HepG2 (cell line): ENCODE measurements around the gene MECR. TPM values are rescaled to one million over a fixed set of nuclear protein-coding genes. Genes with fewer than 3 reads are reported as not detected.

Experiments used
- ADNP ChIP-seq: sonication (generic); formaldehyde crosslinking; IDR thresholded peaks from 2 replicates; pipeline ENCODE4 v1.4.0; 2020; ENCODE audit warnings: missing genetic modification reagents
- AFF4 ChIP-seq: sonication (generic); formaldehyde crosslinking; IDR thresholded peaks from 2 replicates; pipeline ENCODE4 v1.4.0; 2020; ENCODE audit warnings: missing genetic modification reagents
- ERF ChIP-seq: IDR thresholded peaks from 2 replicates; pipeline ENCODE4 v1.6.1; 2018; ENCODE audit warnings: missing biosample characterization, missing genetic modification reagents
- IKZF4 ChIP-seq: sonication (generic); formaldehyde crosslinking; IDR thresholded peaks from 2 replicates; pipeline ENCODE4 v1.5.1; 2020; ENCODE audit warnings: borderline replicate concordance, mild to moderate bottlenecking, low read depth, missing genetic modification reagents; ENCODE audit errors: not compliant biosample characterization
- LRRFIP1 ChIP-seq: sonication (generic); formaldehyde crosslinking; conservative IDR thresholded peaks from 2 replicates; pipeline ENCODE4 v1.4.0; 2020; ENCODE audit warnings: missing genetic modification reagents
- MXI1 ChIP-seq: IDR thresholded peaks from 3 replicates; pipeline ENCODE4 v1.6.1; 2012; ENCODE audit warnings: low read depth, low read length, inconsistent platforms, borderline replicate concordance
- REL ChIP-seq: sonication (generic); formaldehyde crosslinking; conservative IDR thresholded peaks from 2 replicates; pipeline ENCODE4 v1.8.0; 2022; ENCODE audit warnings: mild to moderate bottlenecking, missing genetic modification reagents, moderate library complexity
- RFXAP ChIP-seq: sonication (generic); formaldehyde crosslinking; IDR thresholded peaks from 2 replicates; pipeline ENCODE4 v1.4.0; 2020; ENCODE audit warnings: missing genetic modification reagents, borderline replicate concordance
- RXRA ChIP-seq: sonication (generic); formaldehyde crosslinking; IDR thresholded peaks from 2 replicates; pipeline ENCODE4 v1.5.1; 2020; ENCODE audit warnings: missing genetic modification reagents
- TAF15 ChIP-seq: fragments of 200-400 bp; formaldehyde crosslinking; IDR thresholded peaks from one replicate; pipeline ENCODE4 v1.6.1; 2018; ENCODE audit warnings: mild to moderate bottlenecking, low read depth, low read length; ENCODE audit not compliant: poor library complexity, severe bottlenecking
- TEAD3 ChIP-seq: optimal IDR thresholded peaks from 2 replicates; pipeline ENCODE3; 2016; ENCODE audit warnings: borderline replicate concordance
- ZBTB8A ChIP-seq: sonication (generic); formaldehyde crosslinking; IDR thresholded peaks from 2 replicates; pipeline ENCODE4 v1.4.0; 2020; ENCODE audit warnings: mild to moderate bottlenecking, low read depth, missing genetic modification reagents, borderline replicate concordance
- ZNF101 ChIP-seq: sonication (generic); formaldehyde crosslinking; IDR thresholded peaks from 2 replicates; pipeline ENCODE4 v1.4.0; 2020; ENCODE audit warnings: mild to moderate bottlenecking, low read depth, missing genetic modification reagents, borderline replicate concordance
- ZNF124 ChIP-seq: sonication (generic); formaldehyde crosslinking; IDR thresholded peaks from 2 replicates; pipeline ENCODE4 v1.4.0; 2020; ENCODE audit warnings: missing genetic modification reagents
- ZNF350 ChIP-seq: sonication (generic); formaldehyde crosslinking; IDR thresholded peaks from 2 replicates; pipeline ENCODE4 v1.4.0; 2020; ENCODE audit warnings: mild to moderate bottlenecking, low read depth, missing genetic modification reagents, borderline replicate concordance
- ZNF513 ChIP-seq: sonication (generic); formaldehyde crosslinking; conservative IDR thresholded peaks from 2 replicates; pipeline ENCODE4 v1.5.0; 2020; ENCODE audit warnings: missing genetic modification reagents
- ZNF574 ChIP-seq: sonication (generic); formaldehyde crosslinking; IDR thresholded peaks from 2 replicates; pipeline ENCODE4 v1.4.0; 2020; ENCODE audit warnings: missing genetic modification reagents
- polyA plus RNA-seq, 8 experiments: library from polyadenylated mRNA; depleted of rRNA in 3 of 8; stranded (reverse) in 7 of 8; unstranded in 1 of 8; fragments of >200 nt; fragmentation: Illumina TruSeq in 4 of 8; extraction: Trizol in 4 of 8; gene quantifications; 2 replicates each; pipeline versions ENCODE4 v1.2.1 to v1.2.3, GENCODE V29; 2011 to 2016; ENCODE audit warnings: low read depth in 4 of 8, missing spikeins in 1 of 8, mixed read lengths in 1 of 8; ENCODE audit not compliant: insufficient read depth in 1 of 8
- total RNA-seq, 5 experiments: library from RNA; depleted of rRNA; stranded (reverse); fragments of >200 nt; fragmentation: Illumina TruSeq; extraction: Trizol; gene quantifications; 2 replicates each; pipeline ENCODE4 v1.2.3, GENCODE V29; 2016; ENCODE audit warnings: low read depth in 1 of 5

MECR gene
- total and polyA plus RNA-seq, 2 of the 13 experiments (the other 11 are each of a cell fraction or from before 2014, with no cell fraction given) = 18.8 to 24.9 TPM

GRCh38 chr1:29237852-29238619 is 7.3 kb upstream of the MECR start (continued):
- no peak for TF ChIP-seq AFF4 (CRISPR knock-in tag)
- no peak for TF ChIP-seq REL (CRISPR knock-in tag)
- peak; percentile 41; the same call in 1 of the 2 replicates for TF ChIP-seq RXRA (CRISPR knock-in tag)
- no peak for TF ChIP-seq LRRFIP1 (CRISPR knock-in tag)
- TF ChIP-seq ZNF513 (CRISPR knock-in tag) = no peak
- TF ChIP-seq ADNP (CRISPR knock-in tag) = no peak
- TF ChIP-seq ERF (CRISPR knock-in tag) = 0 out of 2 replicates have a peak, but pooled peaks have one; percentile 34
- TF ChIP-seq ZNF574 = no peak
- TF ChIP-seq TEAD3 (CRISPR knock-in tag) = no peak
- no peak for TF ChIP-seq TAF15
- TF ChIP-seq ZBTB8A = no peak
- TF ChIP-seq ZNF350 (CRISPR knock-in tag) = no peak
- peak; percentile 50; the same call in 1 of the 2 replicates for TF ChIP-seq ZNF124 (CRISPR knock-in tag)
- no peak for TF ChIP-seq ZNF101
- no peak; the same call in 2 of the 3 replicates for TF ChIP-seq MXI1
- TF ChIP-seq IKZF4 (CRISPR knock-in tag) = no peak
- TF ChIP-seq RFXAP (CRISPR knock-in tag) = no peak
